A549 treated with CORT108297 at 1 μM for 4 hours (cell line): ENCODE data around the gene WT1. TPM values are rescaled to one million over a fixed set of nuclear protein-coding genes. Genes with fewer than 3 reads are reported as not detected.

ENCODE experiments used
- total RNA-seq: library from RNA; stranded (reverse); fragments of 200-300 nt; extraction: Qiagen RNA extraction; gene quantifications from 5 replicates; pipeline ENCODE4 v1.2.3, GENCODE V29; 2022

The WT1 gene
- 5.2 to 6.0 TPM (median 5.7 TPM) in 5 replicates for total RNA-seq

DNA sequence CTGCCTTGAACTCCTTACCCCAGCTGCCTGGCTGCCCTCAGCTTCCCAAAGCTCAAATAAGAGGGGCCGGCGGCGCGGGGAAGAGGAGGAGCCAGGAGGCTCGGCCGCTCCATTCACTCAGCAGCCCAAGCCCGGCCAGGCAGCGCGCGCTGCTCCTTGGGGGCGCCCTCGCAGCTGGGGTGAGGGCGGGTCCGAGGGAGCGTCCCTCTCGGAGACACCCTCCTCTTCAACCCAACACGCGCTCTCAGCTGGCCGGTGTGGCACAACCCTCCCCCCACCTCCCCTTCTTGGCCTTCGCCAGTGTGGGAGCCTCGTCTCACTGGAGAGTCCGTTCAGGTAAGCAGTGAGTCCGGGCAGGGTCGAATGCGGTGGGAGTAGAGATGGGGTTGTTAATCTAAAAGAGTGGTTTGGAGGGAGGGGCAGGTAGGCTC is at the start of gene WT1:
Gene WT1, minus strand, starts transcription at position 29 of the 431 bp plus-strand sequence.

Other genes starting within 250 kb of the WT1 start
- gene EIF3M, start 148.3 kb upstream of the WT1 start, total RNA-seq = 398 to 510 TPM (median 400 TPM) in 5 replicates